Thyroid gland (tissue), 4 donors: ENCODE measurements around the gene HTR4.

Experiments
- CTCF ChIP-seq, 6 experiments: fragments of 200-600 bp in 3 of 6; fragments of 450-650 bp in 3 of 6; sonication (generic) in 3 of 6; IDR thresholded peaks; one replicate each; pipeline ENCODE4 v1.5.1; 2016 to 2019; ENCODE audit warnings: antibody characterized with exemption in 6 of 6, mild to moderate bottlenecking in 2 of 6, inconsistent platforms in 1 of 6, moderate library complexity in 1 of 6
- POLR2A ChIP-seq, 2 donors: fragments of 450-650 bp; IDR thresholded peaks; one replicate each; pipeline ENCODE4 v1.6.1; 2017; ENCODE audit warnings: antibody characterized with exemption in 2 of 2, mild to moderate bottlenecking in 2 of 2, moderate library complexity in 1 of 2

- TF ChIP-seq CTCF (IDR thresholded peaks at IDR 0.05): no peak
- TF ChIP-seq POLR2A (IDR thresholded peaks at IDR 0.05): no peak
These were observed 176.9 kb downstream of the HTR4 start for GRCh38 chr5:148477429-148477828.
